Kasumi-1 (cell line): ENCODE results near the gene JAG1.
A peak's percentile ranks its signal among the peaks of the same experiment; 100 is the strongest.

ENCODE experiments used
- DNase-seq, 2 experiments: peaks; one replicate each; lab custom pipeline; 2025; lab: John Stamatoyannopoulos, UW

Gene JAG1

GRCh38 chr20:10667560-10668167 lies 6.1 kb downstream of the JAG1 start:
- DNase-seq: no peak

- no peak for DNase-seq
Measured at GRCh38 chr20:10667077-10667401, 6.8 kb downstream of the JAG1 start.

DNA sequence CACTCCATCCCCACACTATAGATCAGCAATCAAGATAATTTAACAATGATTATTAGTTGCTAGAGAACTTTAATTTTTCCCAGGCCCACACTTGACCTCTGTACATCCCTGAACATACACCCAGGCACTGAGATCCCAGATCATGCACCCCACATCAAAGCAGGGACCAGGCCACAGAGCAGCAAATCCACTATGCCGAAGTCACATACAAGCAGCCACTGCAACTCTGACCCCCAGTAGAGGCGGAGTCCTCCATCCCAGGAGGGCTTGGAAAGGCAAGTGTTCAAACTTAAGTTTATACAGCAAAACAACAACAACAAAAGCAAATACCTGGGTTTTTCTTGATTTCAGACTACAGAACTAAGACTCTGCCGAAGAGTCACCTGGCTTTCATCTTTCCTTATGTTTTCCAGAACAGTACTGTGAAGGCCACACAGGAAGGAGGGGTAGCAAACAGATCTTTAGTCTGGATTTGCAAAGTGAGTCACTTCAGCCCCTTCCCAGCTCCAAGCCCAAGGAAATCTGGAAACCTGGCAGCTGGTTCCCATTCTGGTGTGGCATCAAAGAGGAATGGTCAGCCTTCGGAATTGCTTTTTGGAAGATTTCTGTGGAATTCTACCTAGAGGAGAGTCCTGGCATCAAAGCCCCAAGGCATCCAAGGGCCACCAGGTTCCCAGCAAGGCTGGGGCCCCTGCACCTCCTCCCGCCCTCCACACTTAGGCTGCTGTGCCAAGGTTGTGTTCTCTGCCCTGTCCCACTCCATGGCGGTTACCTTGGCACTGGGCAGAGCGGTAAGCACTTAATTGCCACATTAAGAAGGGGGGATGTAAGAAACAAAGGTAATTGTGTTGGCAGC lies 7.3 kb downstream of the JAG1 start:
- DNase-seq: no peak

- no peak for DNase-seq
Measured at GRCh38 chr20:10665791-10666190, 8.0 kb downstream of the JAG1 start.

GRCh38 chr20:10665027-10665561 lies 8.7 kb downstream of the JAG1 start:
- DNase-seq: no peak

DNA sequence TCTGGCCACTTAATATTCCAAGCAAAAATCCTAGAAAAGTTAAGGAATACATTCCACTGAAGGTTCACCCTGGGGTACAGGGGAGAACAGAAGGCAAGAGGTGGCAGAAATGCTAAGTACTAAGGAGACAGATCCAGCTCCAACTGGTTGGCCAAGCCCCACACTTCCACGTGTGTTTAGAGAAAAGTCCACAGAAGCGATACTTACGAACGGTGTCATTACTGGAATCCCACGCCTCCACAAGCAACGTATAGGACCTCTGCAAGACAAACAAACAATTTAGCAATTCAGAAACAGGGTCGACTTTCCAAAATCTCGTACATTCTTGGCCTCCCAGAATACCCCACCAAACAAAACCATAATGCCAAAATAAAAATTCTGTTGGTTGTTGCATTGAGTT lies 10.0 kb downstream of the JAG1 start:
- DNase-seq: no peak

GRCh38 chr20:10662661-10663458 lies 10.9 kb downstream of the JAG1 start:
- peak; percentile 78 for DNase-seq

GRCh38 chr20:10662151-10662550 lies 11.6 kb downstream of the JAG1 start:
- DNase-seq: no peak

GRCh38 chr20:10661261-10661660 lies 12.5 kb downstream of the JAG1 start:
- DNase-seq: no peak

GRCh38 chr20:10660661-10661060 lies 13.1 kb downstream of the JAG1 start:
- DNase-seq: no peak

GRCh38 chr20:10659651-10660601 lies 13.9 kb downstream of the JAG1 start:
- DNase-seq: no peak

GRCh38 chr20:10658876-10659632 lies 14.7 kb downstream of the JAG1 start:
- DNase-seq: no peak

DNA sequence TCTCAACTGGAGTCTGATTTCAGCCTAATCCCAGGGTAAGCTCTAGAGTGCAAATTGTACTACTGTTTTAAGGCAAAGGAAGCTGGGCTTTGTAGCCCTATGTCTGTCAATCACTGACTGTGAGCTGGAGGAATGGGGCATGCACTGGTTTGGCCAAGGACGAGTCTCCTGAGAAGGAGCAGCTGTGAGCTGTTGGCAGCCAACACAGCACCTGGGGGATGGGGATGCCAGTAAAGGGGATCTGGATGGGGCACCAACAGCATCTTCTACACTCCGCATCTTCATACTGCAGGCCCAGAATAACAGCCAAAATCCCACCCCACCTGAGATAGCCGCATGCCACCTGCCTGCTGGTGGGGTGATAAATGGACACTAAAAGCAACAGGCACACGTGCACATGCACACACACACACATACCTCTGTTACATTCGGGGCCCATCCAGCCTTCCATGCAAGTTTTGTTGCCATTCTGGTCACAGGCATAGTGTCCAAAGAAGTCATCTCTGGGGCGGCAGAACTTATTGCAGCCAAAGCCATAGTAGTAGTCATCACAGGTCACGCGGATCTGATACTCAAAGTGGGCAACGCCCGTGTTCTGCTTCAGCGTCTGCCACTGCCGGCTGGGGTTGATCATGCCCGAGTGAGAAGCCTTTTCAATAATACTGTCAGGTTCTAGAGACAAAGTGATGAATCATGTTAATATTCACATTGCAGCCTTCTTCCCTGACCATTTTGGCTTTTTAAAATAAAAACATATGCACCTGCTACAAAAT lies 15.6 kb downstream of the JAG1 start:
- no peak for DNase-seq

GRCh38 chr20:10657453-10657852 lies 16.3 kb downstream of the JAG1 start:
- DNase-seq: no peak

DNA sequence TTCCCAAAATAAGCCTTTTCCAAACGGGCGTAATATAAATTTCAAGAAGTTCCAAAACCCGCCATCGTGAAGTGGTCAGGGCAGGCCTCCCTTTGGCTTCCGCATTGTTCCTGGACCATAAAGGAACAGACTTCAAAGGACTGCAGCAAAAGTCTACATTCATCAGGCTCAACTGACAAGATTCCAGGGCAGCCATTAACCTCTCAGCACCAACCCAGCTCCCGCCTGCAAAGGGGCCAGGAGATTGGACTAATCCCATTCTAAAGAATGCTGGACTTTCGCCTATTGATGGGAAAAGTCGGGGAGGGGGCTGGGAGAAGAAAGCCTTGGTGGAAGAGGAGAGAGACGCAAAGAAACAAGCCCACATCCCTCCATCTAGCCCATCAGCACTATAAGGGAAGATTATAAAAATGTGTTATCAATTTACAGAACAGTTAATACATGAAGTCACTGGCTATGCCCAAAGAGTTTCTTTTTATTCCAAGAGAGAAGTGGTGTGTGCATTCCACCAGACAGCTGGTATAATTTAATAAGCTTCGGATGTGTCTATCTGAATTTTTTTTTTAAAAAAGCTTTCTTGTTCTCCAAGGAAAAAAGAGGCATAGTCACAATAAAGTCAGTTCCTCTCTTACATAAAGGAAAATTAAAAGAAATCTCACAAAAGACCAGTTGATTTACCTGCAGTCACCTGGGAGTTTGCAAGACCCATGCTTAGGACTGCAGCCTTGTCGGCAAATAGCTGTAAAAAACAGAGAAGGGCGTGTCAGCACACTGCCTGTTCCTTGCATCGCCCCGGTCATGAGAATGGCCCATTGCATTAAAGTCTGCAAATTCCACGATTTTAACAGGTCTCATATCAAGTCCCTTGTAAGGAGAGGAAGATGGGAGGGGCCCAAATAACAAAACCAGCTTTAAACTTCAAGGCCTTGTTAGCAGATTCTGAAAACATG lies 17.8 kb downstream of the JAG1 start:
- DNase-seq: no peak

- DNase-seq: no peak
Measured at GRCh38 chr20:10654630-10655029, 19.2 kb downstream of the JAG1 start.

- no peak for DNase-seq
Measured at GRCh38 chr20:10654250-10654610, 19.6 kb downstream of the JAG1 start.

GRCh38 chr20:10653599-10654249 lies 20.1 kb downstream of the JAG1 start:
- no peak for DNase-seq
